GM19397 (cell line): ENCODE measurements around the gene RETREG1.
"Not testable (repeated sequence)": the region's sequence is repeated elsewhere in the genome, so short reads cannot be mapped to it uniquely, and the experiment has no call there.

Experiments
- ATAC-seq: cut with Tn5 transposase; IDR thresholded peaks from one replicate; pipeline ENCODE4 v1.9.1; 2021; ENCODE audit warnings: mild to moderate bottlenecking, moderate library complexity; ENCODE audit not compliant: unreplicated experiment

RETREG1 gene

GRCh38 chr5:16461026-16461425, 155.8 kb downstream of the RETREG1 start:
- no peak for ATAC-seq

DNA sequence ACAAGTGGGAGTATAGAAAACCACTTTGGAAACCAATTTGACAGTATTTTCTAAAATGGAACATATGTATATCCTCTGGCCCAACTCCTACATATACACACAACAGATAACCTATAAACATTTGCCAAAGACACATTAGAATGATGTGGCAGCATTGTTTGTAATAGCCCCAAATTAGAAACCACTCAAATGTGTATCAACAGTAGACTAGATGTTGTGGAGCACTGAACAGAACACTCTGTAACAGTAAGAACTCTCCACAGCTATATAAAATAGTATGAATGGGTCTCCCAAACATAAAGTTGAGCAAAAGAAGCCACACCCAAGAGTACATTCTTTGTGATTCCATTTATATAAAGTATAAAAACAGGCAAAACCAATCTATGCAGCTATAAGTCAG, 157.3 kb downstream of the RETREG1 start:
- no peak for ATAC-seq

- ATAC-seq: no peak
Measured at GRCh38 chr5:16457853-16458252, 158.9 kb downstream of the RETREG1 start.

DNA sequence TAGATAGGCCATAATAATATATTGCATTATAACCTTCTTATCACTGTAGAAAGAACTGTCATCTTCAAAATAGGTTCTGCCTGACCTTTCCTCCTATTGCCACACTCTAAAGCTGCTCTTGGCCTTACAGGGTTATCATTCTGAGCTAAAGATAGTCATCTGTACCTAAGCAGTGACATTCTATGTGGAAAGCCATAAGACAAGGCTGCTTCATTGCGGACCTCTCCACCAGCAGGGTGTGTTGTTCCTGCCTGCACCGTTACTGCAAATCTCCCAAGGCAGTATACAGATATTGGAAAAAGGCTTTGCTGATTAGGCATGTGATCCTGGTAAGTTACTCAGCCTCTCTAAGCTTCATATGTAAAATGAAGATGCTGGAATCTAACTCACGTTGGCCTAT, 159.3 kb downstream of the RETREG1 start:
- ATAC-seq: no peak

DNA sequence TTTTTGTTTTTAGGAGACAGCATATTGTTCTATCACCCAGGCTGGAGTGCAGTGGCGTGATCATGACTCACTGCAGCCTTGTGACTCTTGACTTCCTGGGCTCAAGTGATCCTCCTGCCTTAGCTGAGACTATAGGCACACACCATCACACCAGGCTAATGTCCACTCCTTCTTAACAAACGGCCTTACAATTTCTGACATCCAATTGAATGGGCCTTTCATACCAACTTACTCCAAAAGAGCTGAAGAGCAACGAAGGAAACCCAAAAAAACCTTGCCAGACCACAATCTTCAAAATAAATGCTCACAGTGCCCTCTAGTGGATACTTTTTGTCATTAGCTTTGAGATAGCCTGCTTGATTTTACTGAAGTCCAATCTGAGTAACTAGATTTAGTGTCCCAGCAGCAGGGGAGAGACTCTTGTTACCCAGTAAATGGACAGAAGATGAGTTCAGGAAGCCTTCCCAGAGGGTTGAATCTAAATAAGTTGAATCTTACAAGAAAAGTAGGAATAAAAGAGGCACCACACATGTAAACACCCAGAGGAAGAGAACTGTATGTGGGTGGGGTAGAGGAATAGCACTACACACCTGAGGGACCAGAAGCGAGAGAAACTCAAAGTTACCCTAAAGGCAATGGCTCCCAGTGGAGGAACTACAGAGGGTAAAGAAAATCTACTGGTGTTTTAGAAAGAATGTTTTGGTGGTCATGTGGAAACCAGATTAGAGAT, 160.5 kb downstream of the RETREG1 start:
- ATAC-seq: peak; percentile 66

DNA sequence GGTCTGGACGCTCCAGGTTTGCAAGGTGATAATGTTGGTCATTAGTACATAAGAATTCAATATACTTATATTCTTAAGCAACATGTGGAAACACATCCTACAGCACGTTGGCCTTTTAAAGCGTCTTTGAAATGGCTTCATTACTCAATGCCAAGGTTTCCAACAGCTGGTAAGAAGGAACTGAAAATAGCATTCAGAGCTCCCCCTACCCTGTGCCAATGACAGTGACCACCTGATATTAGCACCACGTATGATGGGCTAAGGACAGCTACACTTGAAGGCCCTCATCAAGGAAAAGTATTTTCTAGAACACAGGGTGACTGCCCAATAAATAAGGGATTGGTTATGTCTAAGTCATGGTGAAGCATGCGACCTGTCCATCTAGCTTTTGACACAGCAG, 161.1 kb downstream of the RETREG1 start:
- no peak for ATAC-seq

GRCh38 chr5:16454686-16455085, 162.1 kb downstream of the RETREG1 start:
- ATAC-seq: no peak

GRCh38 chr5:16453609-16454008, 163.2 kb downstream of the RETREG1 start:
- no peak for ATAC-seq

DNA sequence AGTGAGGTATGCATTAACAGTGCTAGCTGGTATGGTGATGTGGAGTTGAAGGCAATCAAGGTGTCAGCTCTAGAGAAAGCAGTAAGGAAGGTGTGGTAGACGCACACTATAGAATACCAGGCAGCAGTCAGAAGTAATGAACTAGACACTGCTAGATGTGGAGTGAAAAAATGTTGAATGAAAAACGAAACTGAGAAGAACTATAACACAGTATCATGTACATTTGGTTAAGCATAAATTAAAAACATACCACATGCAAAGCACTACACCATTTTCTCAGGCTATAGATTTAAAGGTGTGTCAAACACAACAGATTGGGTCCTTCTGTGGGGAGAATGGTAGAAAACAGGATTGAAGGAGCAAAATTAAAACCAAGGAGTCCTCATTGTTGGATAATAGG, 166.6 kb downstream of the RETREG1 start:
- peak; percentile 56 for ATAC-seq

GRCh38 chr5:16446993-16447392, 169.8 kb downstream of the RETREG1 start:
- no peak for ATAC-seq

DNA sequence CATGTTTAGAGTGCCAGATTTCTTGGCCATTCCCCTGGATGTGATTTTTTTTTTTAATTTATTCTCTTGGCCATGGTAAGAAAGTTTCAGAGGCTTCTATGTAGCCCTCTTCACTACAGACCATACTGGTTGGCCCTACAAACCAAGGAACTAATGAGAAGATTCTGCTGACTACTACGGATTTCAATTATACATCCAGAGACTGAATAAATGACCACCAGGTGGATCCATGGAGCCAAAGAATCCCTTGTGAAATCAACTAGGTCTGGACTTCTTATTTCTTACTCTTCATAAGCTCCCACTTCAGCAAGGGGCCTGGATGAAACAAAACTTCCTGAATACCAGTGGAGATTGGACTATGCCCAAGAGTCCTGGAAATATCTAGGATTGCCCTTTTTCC, 178.8 kb downstream of the RETREG1 start:
- ATAC-seq: no peak

GRCh38 chr5:16436065-16436682, 180.6 kb downstream of the RETREG1 start:
- ATAC-seq: not testable (repeated sequence)

GRCh38 chr5:16431490-16431889, 185.3 kb downstream of the RETREG1 start:
- ATAC-seq: no peak

GRCh38 chr5:16430349-16431089, 186.3 kb downstream of the RETREG1 start:
- ATAC-seq: no peak

DNA sequence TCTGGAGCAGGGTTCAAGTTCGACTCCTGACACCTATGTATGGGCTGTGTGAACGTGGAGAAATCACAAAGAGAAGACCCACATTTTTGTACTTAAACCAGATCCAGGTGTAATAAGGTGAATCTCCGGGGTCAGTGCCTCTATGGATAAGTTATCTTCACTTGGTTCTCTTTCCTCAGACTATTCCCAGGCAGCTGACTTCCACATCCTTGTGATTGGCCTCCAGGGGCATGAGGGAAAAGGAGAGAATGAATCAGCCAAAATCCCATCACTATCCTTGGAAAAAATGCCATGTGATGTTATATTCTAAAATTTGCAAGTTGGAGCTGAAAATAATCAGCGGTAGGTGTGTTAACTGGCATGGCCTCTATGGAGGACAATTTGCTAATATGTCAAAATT, 188.4 kb downstream of the RETREG1 start:
- ATAC-seq: no peak

- ATAC-seq: no peak
Measured at GRCh38 chr5:16427587-16427986, 189.2 kb downstream of the RETREG1 start.
